ENCODE measurements around the gene RNF150.

DNA sequence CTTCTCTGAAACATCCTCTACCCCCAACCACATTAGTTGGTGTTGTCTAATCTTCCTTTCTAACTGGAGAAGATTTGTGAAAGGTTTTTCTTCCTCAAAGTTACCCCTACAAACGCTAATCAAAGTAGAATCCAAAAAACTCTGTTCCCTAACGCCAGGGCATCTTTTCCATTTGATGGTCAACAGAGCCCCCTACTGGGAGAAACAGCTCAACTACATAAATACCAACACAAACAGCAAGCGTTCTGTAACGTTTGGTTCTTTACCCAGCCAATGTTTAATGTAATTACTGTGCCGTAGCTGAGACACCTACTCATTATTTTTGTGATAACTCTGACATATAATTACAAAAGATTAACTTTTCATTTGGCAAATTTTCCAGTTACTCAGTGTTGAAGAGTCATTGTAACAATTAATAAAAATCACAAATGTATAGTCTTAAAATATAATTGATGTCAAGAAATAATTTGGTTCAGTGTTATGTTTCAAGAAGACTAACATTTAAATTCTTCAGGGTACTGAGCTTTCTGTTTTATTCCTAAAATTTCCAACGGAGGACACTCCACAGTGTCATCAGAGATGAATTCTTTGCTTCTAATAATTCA lies 282.1 kb downstream of the RNF150 start:
- no peak for TF ChIP-seq ZNF274 (IDR thresholded peaks at IDR 0.05; ENCODE audit: low read depth, low read length)
- TF ChIP-seq YY1 (IDR thresholded peaks at IDR 0.05; ENCODE audit: insufficient read depth, insufficient read length): no peak
- no peak for TF ChIP-seq SUZ12 (IDR thresholded peaks at IDR 0.05; ENCODE audit: extremely low read depth, insufficient read depth, insufficient read length)

Measured in NT2/D1 (cell line).